Neuronal stem cell (in vitro differentiated cells): Measurements from ENCODE around the gene DIPK1C. TPM values are rescaled to one million over a fixed set of nuclear protein-coding genes. Genes with fewer than 3 reads are reported as not detected.

Experiments
- DNase-seq: peaks from one replicate; pipeline ENCODE4 v3.0.0-alpha.2; 2013; ENCODE audit warnings: low spot score
- H2AFZ ChIP-seq: one replicate; pipeline ENCODE4 v1.6.1; 2013; ENCODE audit warnings: mild to moderate bottlenecking, low read length, inconsistent platforms
- H2AK5ac ChIP-seq: 2 replicates; pipeline ENCODE4 v1.6.1; 2013; ENCODE audit warnings: low read depth, mild to moderate bottlenecking, inconsistent platforms, low read length, moderate library complexity, mixed read lengths
- H2BK120ac ChIP-seq: 2 replicates; pipeline ENCODE4 v1.6.1; 2013; ENCODE audit warnings: low read depth, mild to moderate bottlenecking, inconsistent platforms, low read length, moderate library complexity, mixed read lengths
- H2BK12ac ChIP-seq: one replicate; pipeline ENCODE4 v1.6.1; 2013; ENCODE audit warnings: low read length, inconsistent platforms
- H2BK15ac ChIP-seq: 2 replicates; pipeline ENCODE4 v1.6.1; 2013; ENCODE audit warnings: mild to moderate bottlenecking, low read length, inconsistent platforms, mixed read lengths
- H2BK5ac ChIP-seq: one replicate; pipeline ENCODE4 v1.6.1; 2013; ENCODE audit warnings: inconsistent platforms, mild to moderate bottlenecking, low read length, moderate library complexity
- H3K14ac ChIP-seq: one replicate; pipeline ENCODE4 v1.6.1; 2013; ENCODE audit warnings: low read length, inconsistent platforms
- H3K18ac ChIP-seq: 2 replicates; pipeline ENCODE4 v1.6.1; 2013; ENCODE audit warnings: low read length, inconsistent platforms
- H3K23ac ChIP-seq: 2 replicates; pipeline ENCODE4 v1.6.1; 2013; ENCODE audit warnings: low read depth, mild to moderate bottlenecking, mixed read lengths, low read length, inconsistent platforms; ENCODE audit not compliant: poor library complexity
- H3K27ac ChIP-seq: replicated peaks from 3 replicates; pipeline ENCODE4 v1.5.1; 2013; ENCODE audit warnings: low read length, inconsistent platforms
- H3K27me3 ChIP-seq, 3 experiments: 2 replicates each; pipeline ENCODE4 v1.6.1; 2013; ENCODE audit warnings: low read length in 3 of 3, mild to moderate bottlenecking in 2 of 3, inconsistent platforms in 1 of 3, low read depth in 1 of 3, mixed read lengths in 1 of 3, moderate library complexity in 1 of 3; ENCODE audit not compliant: control insufficient read depth in 3 of 3, insufficient read depth in 3 of 3
- H3K36me3 ChIP-seq, 2 donors: replicated peaks in 1 of 2; 2 replicates each; pipeline ENCODE4 v1.6.1; 2013; ENCODE audit warnings: low read length in 2 of 2; ENCODE audit not compliant: control insufficient read depth in 2 of 2, insufficient read depth in 2 of 2
- H3K4ac ChIP-seq: 2 replicates; pipeline ENCODE4 v1.6.1; 2013; ENCODE audit warnings: inconsistent platforms, mild to moderate bottlenecking, low read length, moderate library complexity
- H3K4me1 ChIP-seq, 2 donors: 1 replicate in 1 of 2; 2 replicates in 1 of 2; pipeline ENCODE4 v1.6.1; 2013; ENCODE audit warnings: low read length in 2 of 2, low read depth in 1 of 2; ENCODE audit not compliant: control insufficient read depth in 2 of 2, insufficient read depth in 1 of 2
- H3K4me2 ChIP-seq: one replicate; pipeline ENCODE4 v1.6.1; 2013; ENCODE audit warnings: mild to moderate bottlenecking, low read length, inconsistent platforms; ENCODE audit not compliant: insufficient read depth, poor library complexity, severe bottlenecking
- H3K4me3 ChIP-seq, 2 donors: 2 replicates each; pipeline ENCODE4 v1.5.1; 2013; ENCODE audit warnings: low read length in 2 of 2, mild to moderate bottlenecking in 2 of 2, inconsistent platforms in 1 of 2, moderate library complexity in 1 of 2
- H3K79me1 ChIP-seq: one replicate; pipeline ENCODE4 v1.6.1; 2013; ENCODE audit warnings: low read depth, mild to moderate bottlenecking, inconsistent platforms, low read length, moderate library complexity
- H3K9ac ChIP-seq: one replicate; pipeline ENCODE4 v1.6.1; 2013; ENCODE audit warnings: mild to moderate bottlenecking, low read depth, low read length, inconsistent platforms; ENCODE audit not compliant: poor library complexity
- H3K9me3 ChIP-seq, 2 donors: replicated peaks in 1 of 2; 2 replicates each; pipeline versions ENCODE3 to v1.6.1; 2013; ENCODE audit warnings: low read length in 2 of 2, mild to moderate bottlenecking in 2 of 2, inconsistent platforms in 1 of 2, low read depth in 1 of 2, mixed read lengths in 1 of 2, moderate library complexity in 1 of 2; ENCODE audit not compliant: control insufficient read depth in 2 of 2, insufficient read depth in 1 of 2
- H4K8ac ChIP-seq: one replicate; pipeline ENCODE4 v1.6.1; 2013; ENCODE audit warnings: low read depth, mild to moderate bottlenecking, inconsistent platforms, low read length, moderate library complexity
- H4K91ac ChIP-seq: one replicate; pipeline ENCODE4 v1.6.1; 2013; ENCODE audit warnings: low read length, low read depth, mild to moderate bottlenecking, inconsistent platforms; ENCODE audit not compliant: poor library complexity
- WGBS, 2 donors: extraction: QIAGEN DNeasy Blood & Tissue Kit; methylation state at CpG; one replicate each; pipeline ENCODE4 v1.1.7; 2013; ENCODE audit warnings: missing lambda C conversion rate in 2 of 2, mixed read lengths in 1 of 2; ENCODE audit not compliant: insufficient read length in 2 of 2, insufficient replicate concordance in 1 of 2; ENCODE audit errors: extremely low coverage in 2 of 2; 5-methylcytosine and 5-hydroxymethylcytosine counted together
- polyA plus RNA-seq, 2 experiments: library from polyadenylated mRNA; stranded (reverse); fragments of 200-250 nt; gene quantifications; one replicate each; pipeline ENCODE4 v1.2.3, GENCODE V29; 2013

The DIPK1C gene
- polyA plus RNA-seq (2013, experiment 1 of 2): 15.9 TPM
- polyA plus RNA-seq (2013, experiment 2 of 2): 15.6 TPM

DNA sequence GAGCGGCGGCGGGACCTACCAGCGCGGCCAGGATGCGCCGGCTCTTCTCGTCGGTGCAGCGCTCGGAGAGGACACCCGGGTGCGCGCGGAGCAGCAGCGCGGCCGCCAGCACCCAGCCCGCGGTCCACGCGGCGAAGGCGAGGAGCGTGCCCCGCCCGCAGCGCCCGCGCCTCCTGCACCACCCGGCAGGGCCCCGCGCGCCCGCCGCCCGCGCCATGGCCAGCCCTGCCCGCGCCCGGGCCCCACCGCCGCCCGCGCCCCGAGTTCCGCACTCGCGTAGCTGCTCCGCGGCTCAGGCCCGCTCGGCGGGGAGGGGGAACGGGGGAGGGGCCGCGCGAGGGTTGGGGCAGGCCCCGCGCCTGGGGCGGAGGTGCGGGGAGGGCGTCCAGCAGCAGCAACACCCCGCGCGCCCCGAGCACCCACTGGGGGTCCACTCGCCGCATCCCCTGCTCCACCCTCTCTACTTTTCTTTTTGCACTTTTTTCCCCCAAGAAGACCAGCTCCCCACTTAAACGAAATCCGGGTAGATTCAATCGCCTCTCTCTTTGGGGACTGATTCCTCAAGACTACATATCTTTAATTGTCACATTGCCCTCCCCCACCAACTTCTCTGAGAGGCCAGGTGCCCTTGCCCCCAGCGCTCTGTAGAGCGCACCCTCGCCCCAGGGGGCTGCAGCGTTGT lies at the start of gene DIPK1C:
DIPK1C (minus strand) TSS at position 266 of the 682 bp plus-strand sequence; CDS start at position 217, 49 bp downstream.
- Histone ChIP-seq H3K4me1 (peaks cover 5 to 32% of the 10 kb centered on the region in 2 donors), H3K23ac (peak within 1 kb of the TSS; percentile 69), H3K79me1 (no peaks in the 10 kb centered on the region), H4K91ac (no peak within 1 kb of the TSS), H3K27me3 (peaks cover 0 to 85% (median 2%) of the 10 kb centered on the region in 3 experiments), H3K4me2 (peak within 1 kb of the TSS; percentile 76), H3K36me3 (no peaks in the 10 kb centered on the region), H2AK5ac (peak within 1 kb of the TSS; percentile 95), H3K9ac (peak within 1 kb of the TSS; percentile 90), H4K8ac (no peak within 1 kb of the TSS), H2BK120ac (peak within 1 kb of the TSS; percentile 51), H2BK15ac (peak within 1 kb of the TSS; percentile 91), H2AFZ (no peak within 1 kb of the TSS), H3K4me3 (peak within 1 kb of the TSS in 1 of 2 donors; percentile 94), H3K9me3 (no peaks in the 10 kb centered on the region), H3K18ac (peak within 1 kb of the TSS; percentile 98), H3K27ac (no peak within 1 kb of the TSS), H3K4ac (peak within 1 kb of the TSS; percentile 15), H3K14ac (peak within 1 kb of the TSS; percentile 95), H2BK12ac (peak within 1 kb of the TSS; percentile 98), H2BK5ac (peak within 1 kb of the TSS; percentile 68)
- no peak for DNase-seq
- no CpG with 5 or more reads among the region's 76 CpGs for WGBS, 2 donors

GRCh38 chr18:74506448-74507084 lies 49.5 kb upstream of the DIPK1C start:
- no peak overlapping the region for H3K9ac ChIP-seq
- no peak overlapping the region for H3K23ac ChIP-seq
- no peak overlapping the region for H3K27ac ChIP-seq
- H3K4me2 ChIP-seq: no peak overlapping the region
- H3K9me3 ChIP-seq: no peaks in the 10 kb centered on the region
- H2BK12ac ChIP-seq: no peak overlapping the region
- H3K79me1 ChIP-seq: peaks cover 5% of the 10 kb centered on the region
- H3K27me3 ChIP-seq: no peaks in the 10 kb centered on the region
- no peak overlapping the region for H2AK5ac ChIP-seq
- no peak for DNase-seq
- H3K14ac ChIP-seq: no peak overlapping the region
- peaks cover 45 to 93% of the 10 kb centered on the region in 2 donors for H3K36me3 ChIP-seq
- no CpG with 5 or more reads among the region's 11 CpGs for WGBS, 2 donors
- H3K4me1 ChIP-seq: no peaks in the 10 kb centered on the region
- no peak overlapping the region for H3K4ac ChIP-seq
- H3K4me3 ChIP-seq: no peak overlapping the region
- H2BK120ac ChIP-seq: no peak overlapping the region
- no peak overlapping the region for H3K18ac ChIP-seq
- no peak overlapping the region for H2AFZ ChIP-seq
- no peak overlapping the region for H2BK15ac ChIP-seq
- no peak overlapping the region for H4K8ac ChIP-seq
- H2BK5ac ChIP-seq: no peak overlapping the region
- no peak overlapping the region for H4K91ac ChIP-seq

GRCh38 chr18:74505776-74506175 lies 48.7 kb upstream of the DIPK1C start:
- peaks cover 0 to 3% (median 0%) of the 10 kb centered on the region in 3 experiments for H3K27me3 ChIP-seq
- H3K4me2 ChIP-seq: no peak overlapping the region
- no peak overlapping the region for H3K4me3 ChIP-seq
- H2BK5ac ChIP-seq: no peak overlapping the region
- no peak overlapping the region for H3K27ac ChIP-seq
- H3K4ac ChIP-seq: no peak overlapping the region
- H4K91ac ChIP-seq: no peak overlapping the region
- no CpG with 5 or more reads among the region's 16 CpGs for WGBS, 2 donors
- peaks cover 5% of the 10 kb centered on the region for H3K79me1 ChIP-seq
- DNase-seq: no peak
- H3K18ac ChIP-seq: no peak overlapping the region
- H3K36me3 ChIP-seq: peaks cover 46 to 94% of the 10 kb centered on the region in 2 donors
- H3K9ac ChIP-seq: no peak overlapping the region
- no peak overlapping the region for H2AK5ac ChIP-seq
- H2BK15ac ChIP-seq: no peak overlapping the region
- no peak overlapping the region for H4K8ac ChIP-seq
- no peak overlapping the region for H3K14ac ChIP-seq
- H2AFZ ChIP-seq: no peak overlapping the region
- no peak overlapping the region for H2BK12ac ChIP-seq
- H3K4me1 ChIP-seq: peaks cover 0 to 3% of the 10 kb centered on the region in 2 donors
- no peak overlapping the region for H3K23ac ChIP-seq
- H2BK120ac ChIP-seq: no peak overlapping the region
- H3K9me3 ChIP-seq: no peaks in the 10 kb centered on the region

GRCh38 chr18:74503137-74503536 lies 46.0 kb upstream of the DIPK1C start:
- peaks cover 0 to 3% (median 0%) of the 10 kb centered on the region in 3 experiments for H3K27me3 ChIP-seq
- H3K4me1 ChIP-seq: peaks cover 0 to 3% of the 10 kb centered on the region in 2 donors
- H2BK12ac ChIP-seq: no peak overlapping the region
- H3K36me3 ChIP-seq: peaks cover 30 to 93% of the 10 kb centered on the region in 2 donors
- no peak overlapping the region for H3K27ac ChIP-seq
- no peak overlapping the region for H3K4me3 ChIP-seq
- H4K8ac ChIP-seq: no peak overlapping the region
- no peak overlapping the region for H3K4ac ChIP-seq
- no peak overlapping the region for H2BK120ac ChIP-seq
- H3K4me2 ChIP-seq: no peak overlapping the region
- peaks cover 5% of the 10 kb centered on the region for H3K79me1 ChIP-seq
- no peak overlapping the region for H2BK15ac ChIP-seq
- no peak for DNase-seq
- no peak overlapping the region for H3K23ac ChIP-seq
- H3K18ac ChIP-seq: no peak overlapping the region
- no peak overlapping the region for H4K91ac ChIP-seq
- no peak overlapping the region for H2AFZ ChIP-seq
- no peak overlapping the region for H2AK5ac ChIP-seq
- no CpG with 5 or more reads among the region's 4 CpGs for WGBS, 2 donors
- no peak overlapping the region for H2BK5ac ChIP-seq
- H3K14ac ChIP-seq: no peak overlapping the region
- no peaks in the 10 kb centered on the region for H3K9me3 ChIP-seq
- no peak overlapping the region for H3K9ac ChIP-seq
